GM23248 (cell line): ENCODE measurements around the gene SPART. TPM values are rescaled to one million over a fixed set of nuclear protein-coding genes. Genes with fewer than 3 reads are reported as not detected.

ENCODE experiments used
- DNase-seq: peaks from one replicate; pipeline ENCODE4 v3.0.0-alpha.2; 2015
- H2AFZ ChIP-seq: fragments of 200-600 bp; sonication (generic); 2 replicates; pipeline ENCODE4 v1.6.1; 2016; ENCODE audit warnings: antibody characterized with exemption
- H3F3A ChIP-seq: fragments of 200-600 bp; sonication (generic); 2 replicates; pipeline ENCODE4 v1.6.1; 2016; ENCODE audit warnings: mild to moderate bottlenecking, antibody characterized with exemption, mixed run types; ENCODE audit not compliant: insufficient read depth
- H3K27ac ChIP-seq: fragments of 200-600 bp; sonication (generic); 2 replicates; pipeline ENCODE4 v1.5.1; 2016; ENCODE audit warnings: mild to moderate bottlenecking
- H3K27me3 ChIP-seq: fragments of 200-600 bp; sonication (generic); replicated peaks from 2 replicates; pipeline ENCODE4 v1.6.1; 2016; ENCODE audit warnings: mild to moderate bottlenecking; ENCODE audit not compliant: insufficient read depth
- H3K36me3 ChIP-seq: fragments of 200-600 bp; sonication (generic); 2 replicates; pipeline ENCODE4 v1.6.1; 2016; ENCODE audit warnings: low read depth, mild to moderate bottlenecking
- H3K4me1 ChIP-seq: fragments of 200-600 bp; sonication (generic); 2 replicates; pipeline ENCODE4 v1.6.1; 2016; ENCODE audit warnings: mild to moderate bottlenecking; ENCODE audit not compliant: insufficient read depth
- H3K4me2 ChIP-seq: fragments of 200-600 bp; sonication (generic); one replicate; pipeline ENCODE4 v1.6.1; 2016; ENCODE audit warnings: mild to moderate bottlenecking; ENCODE audit not compliant: unreplicated experiment
- H3K4me3 ChIP-seq: fragments of 200-600 bp; sonication (generic); 2 replicates; pipeline ENCODE4 v1.5.1; 2016; ENCODE audit warnings: mild to moderate bottlenecking
- H3K79me2 ChIP-seq: fragments of 200-600 bp; sonication (generic); 2 replicates; pipeline ENCODE4 v1.6.1; 2016; ENCODE audit warnings: mild to moderate bottlenecking; ENCODE audit not compliant: insufficient read depth
- H3K9ac ChIP-seq: fragments of 200-600 bp; sonication (generic); 2 replicates; pipeline ENCODE4 v1.6.1; 2016; ENCODE audit warnings: mild to moderate bottlenecking
- H3K9me2 ChIP-seq: fragments of 200-600 bp; sonication (generic); 2 replicates; pipeline ENCODE4 v1.6.1; 2016; ENCODE audit warnings: mixed run types, mild to moderate bottlenecking, moderate library complexity; ENCODE audit not compliant: insufficient read depth
- H3K9me3 ChIP-seq: fragments of 200-600 bp; sonication (generic); one replicate; pipeline ENCODE4 v1.6.1; 2017; ENCODE audit warnings: low read depth
- H4K20me1 ChIP-seq: fragments of 200-600 bp; sonication (generic); 2 replicates; pipeline ENCODE4 v1.6.0; 2016; ENCODE audit not compliant: insufficient read depth
- EZH2 ChIP-seq: fragments of 200-600 bp; sonication (generic); IDR thresholded peaks from 2 replicates; pipeline ENCODE4 v1.6.1; 2018; ENCODE audit warnings: antibody characterized with exemption, mild to moderate bottlenecking; ENCODE audit not compliant: insufficient read depth, poor library complexity, severe bottlenecking
- EZH2phosphoT487 ChIP-seq: fragments of 200-600 bp; sonication (generic); IDR thresholded peaks from 2 replicates; pipeline ENCODE4 v1.6.1; 2018; ENCODE audit warnings: antibody characterized with exemption, moderate library complexity, mild to moderate bottlenecking, low read depth; ENCODE audit not compliant: insufficient read depth
- WGBS, 2 experiments: methylation state at CpG; one replicate each; pipeline ENCODE4 v1.1.6; 2015 to 2017; ENCODE audit warnings: low lambda C conversion rate in 2 of 2, low coverage in 1 of 2; ENCODE audit errors: missing lambda C conversion rate in 2 of 2; 5-methylcytosine and 5-hydroxymethylcytosine counted together
- in situ Hi-C: fragments of 300-500 bp; cut with MboI; formaldehyde crosslinking; loops from 2 replicates; pipeline ENCODE4 v1.15.0; 2020
- polyA plus RNA-seq: library from polyadenylated mRNA; unstranded; fragments of >200 nt; fragmentation: Nextera tagmentation; extraction: Ambion mirVana; gene quantifications from 2 replicates; pipeline ENCODE4 v1.2.1, GENCODE V29; 2016
- total RNA-seq: library from RNA; depleted of rRNA; stranded (reverse); fragments of >200 nt; shearing (Covaris generic); gene quantifications from 2 replicates; pipeline ENCODE4 v1.2.3, GENCODE V29; 2014

Gene SPART
- total and polyA plus RNA-seq, 2 experiments from 2014 or later = 66.3 to 82.4 TPM

DNA sequence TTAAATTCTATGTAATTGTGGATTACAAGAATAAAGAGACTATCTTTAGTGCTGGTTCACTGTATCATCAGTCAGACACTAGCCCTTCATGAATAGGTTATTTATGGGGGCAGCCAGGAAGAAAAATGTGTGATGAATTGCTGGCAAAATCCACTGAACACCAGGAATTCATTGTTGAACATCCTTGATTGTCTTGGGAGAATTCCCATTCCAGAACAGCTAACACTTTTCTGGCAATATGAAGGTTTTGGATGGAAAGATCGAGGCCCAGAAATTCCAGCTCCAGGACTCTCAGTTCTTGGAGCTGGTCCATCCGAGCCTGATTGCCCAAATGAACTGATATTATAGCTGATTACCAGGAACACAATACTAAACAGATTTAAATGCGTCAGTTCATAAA is 11.5 kb upstream of the SPART start:
- WGBS, 2 experiments = 19 to 25% methylated on average over 3 of the region's 3 CpGs
- no peaks in the 10 kb centered on the region for H3K27me3 ChIP-seq
- no peaks in the 10 kb centered on the region for H4K20me1 ChIP-seq
- no peaks in the 10 kb centered on the region for H3K36me3 ChIP-seq
- 0 out of 2 replicates have a peak overlapping the region, but pooled peaks have one; percentile 16 for H2AFZ ChIP-seq
- H3K9ac ChIP-seq = no peak overlapping the region
- DNase-seq = peak; percentile 10
- peaks cover 6% of the 10 kb centered on the region; the same call in 1 of the 2 replicates for H3K4me1 ChIP-seq
- H3K4me3 ChIP-seq = no peak overlapping the region
- no peak overlapping the region for H3K4me2 ChIP-seq
- no peaks in the 10 kb centered on the region for H3K9me2 ChIP-seq
- no peaks in the 10 kb centered on the region for H3K79me2 ChIP-seq
- no peak for TF ChIP-seq EZH2phosphoT487
- no peak for TF ChIP-seq EZH2
- H3F3A ChIP-seq = peaks cover 3% of the 10 kb centered on the region; the same call in 1 of the 2 replicates
- H3K9me3 ChIP-seq = no peaks in the 10 kb centered on the region
- in situ Hi-C loops = no loop called here
- H3K27ac ChIP-seq = no peak overlapping the region

- Histone ChIP-seq H3K79me2 (no peaks in the 10 kb centered on the region), H3F3A (no peaks in the 10 kb centered on the region), H4K20me1 (no peaks in the 10 kb centered on the region), H2AFZ (no peak overlapping the region), H3K27ac (no peak overlapping the region), H3K4me1 (peaks cover 7% of the 10 kb centered on the region), H3K36me3 (no peaks in the 10 kb centered on the region), H3K9me3 (no peaks in the 10 kb centered on the region), H3K9ac (no peak overlapping the region), H3K27me3 (no peaks in the 10 kb centered on the region), H3K4me3 (no peak overlapping the region), H3K4me2 (no peak overlapping the region), H3K9me2 (no peaks in the 10 kb centered on the region)
- WGBS, 2 experiments = 60 to 66% methylated on average over 4 of the region's 4 CpGs
- no peak for DNase-seq
- in situ Hi-C loops = no loop called here
- TF ChIP-seq EZH2phosphoT487 = no peak
- no peak for TF ChIP-seq EZH2
These were observed 11.0 kb upstream of the SPART start for GRCh38 chr13:36357231-36357630.

DNA sequence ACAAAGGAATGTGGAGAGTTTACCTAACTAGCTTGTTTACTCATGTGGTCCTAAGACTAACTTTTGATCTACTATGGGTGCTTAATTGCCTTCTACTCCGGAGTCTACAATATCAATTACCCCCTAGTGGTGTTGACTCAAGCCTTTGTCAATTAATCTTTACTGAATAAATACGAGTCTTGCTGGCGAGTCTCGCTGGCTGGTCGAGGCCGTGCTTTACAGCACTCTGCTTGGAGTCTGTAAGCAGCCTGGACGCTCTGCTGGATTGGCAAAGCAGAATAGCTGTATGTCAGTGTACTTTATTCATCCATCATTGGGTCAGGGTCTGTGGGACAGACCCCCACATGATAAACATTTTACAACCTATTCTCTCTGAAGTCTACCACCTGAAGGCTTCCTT is 9.9 kb upstream of the SPART start:
- TF ChIP-seq EZH2 = no peak
- TF ChIP-seq EZH2phosphoT487 = no peak

DNA sequence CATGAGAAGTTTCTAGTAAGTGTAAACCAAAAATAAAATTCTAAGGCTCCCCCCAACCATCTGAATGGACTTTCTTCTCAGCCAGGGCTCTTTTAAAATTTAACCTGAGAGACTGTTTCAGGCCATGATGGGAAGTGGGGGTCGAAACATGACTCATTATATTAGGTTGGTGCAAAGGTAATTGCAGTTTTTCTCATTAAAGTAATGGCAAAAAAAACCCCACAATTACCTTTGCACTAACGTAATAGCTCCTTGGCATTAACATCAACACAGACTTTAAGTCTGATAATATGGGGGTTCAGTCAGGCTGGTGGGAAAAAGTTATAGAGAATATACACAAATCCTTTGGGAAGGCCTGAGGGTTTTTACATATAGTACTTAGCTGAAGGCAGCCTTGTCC is 9.4 kb upstream of the SPART start:
- WGBS, 2 experiments = 81% methylated on average over 2 of the region's 2 CpGs
- Histone ChIP-seq H4K20me1 (no peaks in the 10 kb centered on the region), H3K9me3 (no peaks in the 10 kb centered on the region), H3K4me2 (no peak overlapping the region), H3K27ac (no peak overlapping the region), H3K9ac (no peak overlapping the region), H3K4me1 (peaks cover 13% of the 10 kb centered on the region), H3K27me3 (no peaks in the 10 kb centered on the region), H3F3A (no peaks in the 10 kb centered on the region), H3K79me2 (no peaks in the 10 kb centered on the region), H3K4me3 (no peak overlapping the region), H2AFZ (no peak overlapping the region), H3K9me2 (no peaks in the 10 kb centered on the region), H3K36me3 (no peaks in the 10 kb centered on the region)
- in situ Hi-C loops = no loop called here
- TF ChIP-seq EZH2 (no peak), EZH2phosphoT487 (no peak)
- no peak for DNase-seq

More for the DNA sequence above, 9.9 kb upstream of the SPART start:
- H3K4me1 ChIP-seq = peaks cover 13% of the 10 kb centered on the region
- no peak overlapping the region for H3K27ac ChIP-seq
- H3K9ac ChIP-seq = no peak overlapping the region
- DNase-seq = no peak
- no peaks in the 10 kb centered on the region for H3K79me2 ChIP-seq
- H3K27me3 ChIP-seq = no peaks in the 10 kb centered on the region
- WGBS, 2 experiments = 97 to 98% methylated on average over 7 of the region's 7 CpGs
- no peak overlapping the region for H3K4me2 ChIP-seq
- in situ Hi-C loops = no loop called here
- H2AFZ ChIP-seq = no peak overlapping the region
- H3F3A ChIP-seq = no peaks in the 10 kb centered on the region
- H4K20me1 ChIP-seq = no peaks in the 10 kb centered on the region
- no peaks in the 10 kb centered on the region for H3K9me3 ChIP-seq
- H3K4me3 ChIP-seq = no peak overlapping the region
- no peaks in the 10 kb centered on the region for H3K9me2 ChIP-seq
- H3K36me3 ChIP-seq = no peaks in the 10 kb centered on the region
